WI38 (cell line): ENCODE data around the gene P2RY14.

ENCODE experiments used
- H3K4me3 ChIP-seq: 2 replicates; pipeline ENCODE4 v1.5.1; 2011; ENCODE audit warnings: low read depth, mild to moderate bottlenecking, control low read depth, low read length
- TF ChIP-seq, protein P1 (sequence below): IDR thresholded peaks from 2 replicates; pipeline ENCODE4 v1.5.1; 2012; ENCODE audit warnings: low read depth, mild to moderate bottlenecking, control low read depth, low read length

P2RY14 gene

DNA sequence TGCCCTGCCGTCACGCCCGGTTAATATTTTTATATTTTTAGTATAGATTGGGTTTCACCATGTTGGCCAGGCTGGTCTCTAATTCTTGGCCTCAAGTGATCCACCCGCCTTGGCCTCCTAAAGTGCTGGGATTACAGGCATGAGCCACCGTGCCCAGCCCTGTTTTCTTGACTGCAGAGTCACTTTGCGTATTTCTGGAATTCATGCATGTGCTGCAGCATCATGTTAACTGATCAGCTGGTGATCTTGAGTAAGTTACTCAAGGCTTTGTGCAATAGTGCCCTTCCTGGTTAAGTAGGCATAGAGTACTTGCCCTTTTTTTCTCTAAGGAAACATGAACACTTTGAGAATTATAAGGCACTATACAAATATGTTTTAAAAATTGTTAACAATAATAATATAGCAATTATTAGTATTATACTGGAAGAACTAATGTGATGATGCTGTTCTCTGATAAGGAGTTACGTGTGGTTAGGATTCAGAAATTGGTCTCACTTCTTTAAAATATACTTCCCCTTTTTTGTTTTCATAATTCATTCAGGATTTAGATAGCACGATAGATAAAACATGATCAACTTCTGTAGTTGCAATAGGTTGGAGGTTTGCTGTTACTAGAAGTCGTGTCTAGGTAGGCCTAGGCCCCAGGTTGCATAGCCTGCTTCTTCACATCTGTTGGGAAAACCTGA is 108.9 kb downstream of the P2RY14 start:
- TF ChIP-seq, protein P1, sequence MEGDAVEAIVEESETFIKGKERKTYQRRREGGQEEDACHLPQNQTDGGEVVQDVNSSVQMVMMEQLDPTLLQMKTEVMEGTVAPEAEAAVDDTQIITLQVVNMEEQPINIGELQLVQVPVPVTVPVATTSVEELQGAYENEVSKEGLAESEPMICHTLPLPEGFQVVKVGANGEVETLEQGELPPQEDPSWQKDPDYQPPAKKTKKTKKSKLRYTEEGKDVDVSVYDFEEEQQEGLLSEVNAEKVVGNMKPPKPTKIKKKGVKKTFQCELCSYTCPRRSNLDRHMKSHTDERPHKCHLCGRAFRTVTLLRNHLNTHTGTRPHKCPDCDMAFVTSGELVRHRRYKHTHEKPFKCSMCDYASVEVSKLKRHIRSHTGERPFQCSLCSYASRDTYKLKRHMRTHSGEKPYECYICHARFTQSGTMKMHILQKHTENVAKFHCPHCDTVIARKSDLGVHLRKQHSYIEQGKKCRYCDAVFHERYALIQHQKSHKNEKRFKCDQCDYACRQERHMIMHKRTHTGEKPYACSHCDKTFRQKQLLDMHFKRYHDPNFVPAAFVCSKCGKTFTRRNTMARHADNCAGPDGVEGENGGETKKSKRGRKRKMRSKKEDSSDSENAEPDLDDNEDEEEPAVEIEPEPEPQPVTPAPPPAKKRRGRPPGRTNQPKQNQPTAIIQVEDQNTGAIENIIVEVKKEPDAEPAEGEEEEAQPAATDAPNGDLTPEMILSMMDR: no peak
- H3K4me3 ChIP-seq: no peak overlapping the region

DNA sequence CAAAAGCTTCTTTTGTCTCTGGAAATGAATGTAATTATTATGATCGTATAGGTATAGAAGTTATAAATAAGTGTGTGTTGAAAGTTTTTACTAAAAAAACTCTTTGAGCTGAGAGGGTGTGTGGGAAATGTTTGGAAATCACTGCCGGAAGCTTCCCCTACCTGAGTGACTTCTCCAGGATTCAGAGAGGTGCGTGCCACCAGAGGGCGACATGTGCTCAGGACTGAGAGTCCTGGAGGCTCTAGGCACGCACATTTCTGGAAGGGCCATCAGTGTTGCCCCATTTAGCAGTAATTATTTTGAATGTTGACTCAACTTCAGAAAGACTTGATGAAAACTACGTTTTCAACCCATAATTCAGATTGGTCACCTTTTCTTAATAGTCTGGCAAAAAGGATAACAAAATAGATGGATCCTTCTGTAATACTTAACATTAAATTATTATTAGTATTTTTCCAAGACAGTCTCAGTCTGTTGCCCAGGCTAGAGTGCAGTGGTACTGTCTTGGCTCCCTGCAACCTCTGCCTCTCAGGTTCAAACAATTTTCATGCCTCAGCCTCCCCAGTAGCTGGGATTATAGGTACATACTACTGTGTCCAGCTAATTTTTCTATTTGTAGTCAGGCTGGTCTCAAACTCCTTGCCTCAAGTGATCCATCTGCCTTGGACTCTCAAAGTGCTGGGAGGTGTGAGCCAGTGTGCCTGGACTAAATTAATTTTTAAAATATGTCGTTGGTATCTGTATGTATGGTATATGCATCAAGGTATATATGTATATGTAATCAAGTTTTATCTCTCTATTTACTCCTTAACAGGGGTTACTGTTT is 109.9 kb downstream of the P2RY14 start:
- TF ChIP-seq, protein P1: peak; percentile 64
- no peak overlapping the region for H3K4me3 ChIP-seq

DNA sequence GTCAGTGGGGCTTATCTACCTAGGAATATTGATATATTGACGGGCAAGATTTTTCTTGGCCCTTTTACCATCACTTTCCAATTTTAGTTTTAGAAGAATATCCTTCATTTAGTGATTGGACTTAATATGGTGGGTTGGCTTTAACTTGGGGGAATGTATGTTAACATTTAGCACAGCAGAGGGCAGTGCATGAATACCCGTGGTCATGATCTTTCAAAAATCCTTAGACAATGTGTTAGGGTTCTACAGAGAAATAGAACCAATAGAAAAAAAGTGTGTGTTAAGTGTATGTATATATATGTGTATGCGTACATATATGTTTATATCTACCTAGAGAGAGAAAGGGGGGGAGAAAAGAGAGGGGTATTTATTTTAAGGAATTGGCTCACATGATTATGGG is 112.2 kb downstream of the P2RY14 start:
- no peak overlapping the region for H3K4me3 ChIP-seq
- TF ChIP-seq, protein P1: no peak

- H3K4me3 ChIP-seq: no peak overlapping the region
- TF ChIP-seq, protein P1: no peak
These were observed 113.1 kb downstream of the P2RY14 start for GRCh38 chr3:151165226-151165625.
